Spleen (tissue), 11 donors: ENCODE measurements around the gene MRPL49. TPM values are rescaled to one million over a fixed set of nuclear protein-coding genes. Genes with fewer than 3 reads are reported as not detected.
A peak's percentile ranks its signal among the peaks of the same experiment; 100 is the strongest.

Experiments
- DNase-seq: peaks from one replicate; pipeline ENCODE4 v3.0.0-alpha.2; 2020
- H3K27ac ChIP-seq, 8 donors: fragments of 200-600 bp; sonication (generic) in 7 of 8; 1 replicate in 4 of 8; 2 replicates in 4 of 8; pipeline versions ENCODE4 v1.5.0 to v1.8.0; 2016 to 2021; ENCODE audit warnings: inconsistent platforms in 4 of 8, mild to moderate bottlenecking in 4 of 8, moderate library complexity in 1 of 8
- H3K27me3 ChIP-seq, 7 donors: fragments of 200-600 bp; sonication (generic) in 6 of 7; replicated peaks in 1 of 7; 1 replicate in 4 of 7; 2 replicates in 3 of 7; pipeline versions ENCODE4 v1.5.0 to v1.8.0; 2016 to 2021; ENCODE audit warnings: inconsistent platforms in 3 of 7, mild to moderate bottlenecking in 1 of 7
- H3K36me3 ChIP-seq, 6 donors: fragments of 200-600 bp; sonication (generic) in 5 of 6; 1 replicate in 4 of 6; 2 replicates in 2 of 6; pipeline versions ENCODE4 v1.5.0 to v1.8.0; 2016 to 2021; ENCODE audit warnings: inconsistent platforms in 2 of 6
- H3K4me1 ChIP-seq, 6 donors: fragments of 200-600 bp; sonication (generic) in 5 of 6; 1 replicate in 3 of 6; 2 replicates in 3 of 6; pipeline versions ENCODE4 v1.5.0 to v1.8.0; 2016 to 2021; ENCODE audit warnings: inconsistent platforms in 3 of 6
- H3K4me3 ChIP-seq, 8 donors: fragments of 200-600 bp; sonication (generic) in 7 of 8; 1 replicate in 4 of 8; 2 replicates in 4 of 8; pipeline versions ENCODE4 v1.5.0 to v1.8.0; 2016 to 2021; ENCODE audit warnings: inconsistent platforms in 4 of 8, mild to moderate bottlenecking in 4 of 8, moderate library complexity in 2 of 8
- H3K9me3 ChIP-seq, 8 donors: fragments of 200-600 bp; sonication (generic) in 7 of 8; 1 replicate in 4 of 8; 2 replicates in 4 of 8; pipeline versions ENCODE4 v1.5.0 to v1.8.0; 2016 to 2021; ENCODE audit warnings: inconsistent platforms in 4 of 8
- POLR2A ChIP-seq, 3 donors: fragments of 450-650 bp; IDR thresholded peaks; one replicate each; pipeline ENCODE4 v1.5.1; 2017; ENCODE audit warnings: antibody characterized with exemption in 3 of 3, mild to moderate bottlenecking in 1 of 3
- POLR2AphosphoS5 ChIP-seq, 3 donors: sonication (generic); formaldehyde crosslinking; IDR thresholded peaks; one replicate each; pipeline ENCODE4 v1.5.1; 2017; ENCODE audit warnings: antibody characterized with exemption in 3 of 3
- WGBS, 5 donors: extraction: QIAGEN DNeasy Blood & Tissue Kit in 3 of 5; methylation state at CpG; one replicate each; pipeline versions ENCODE4 v1.1.5 to v1.1.7; 2013 to 2018; 5-methylcytosine and 5-hydroxymethylcytosine counted together
- intact Hi-C: fragments of 100-400 bp; cut with DNase I; formaldehyde crosslinking; loops from one replicate; pipeline ENCODE4 v1.15.0; 2023; ENCODE audit warnings: low total_unique reads
- polyA plus RNA-seq, 3 donors: library from polyadenylated mRNA; stranded (reverse); fragments of 200-250 nt; gene quantifications; one replicate each; pipeline ENCODE4 v1.2.1, GENCODE V29; 2013
- total RNA-seq, 7 donors: library from RNA; depleted of rRNA in 3 of 7; stranded (reverse); fragments of >200 nt in 3 of 7; fragmentation: NEBNext Ultra II Directional in 4 of 7; extraction: Animal tissue kit (Norgen Biotek cat#: 25700) in 4 of 7; gene quantifications; one replicate each; pipeline versions ENCODE4 v1.1.0 to v1.2.1, GENCODE V29; 2016 to 2021
- TF ChIP-seq, protein P1 (sequence below), 11 experiments: fragments of 200-600 bp in 7 of 11; fragments of 450-650 bp in 4 of 11; sonication (generic) in 4 of 11; IDR thresholded peaks in 8 of 11; conservative IDR thresholded peaks in 3 of 11; 1 replicate in 7 of 11; 2 replicates in 4 of 11; pipeline versions ENCODE4 v1.4.0 to v1.8.0; 2016 to 2021; ENCODE audit warnings: antibody characterized with exemption in 11 of 11, inconsistent platforms in 4 of 11, mild to moderate bottlenecking in 1 of 11
- donor health status: healthy with polysubstance abuse.
- donor health status: DM: no; HTN: no; CAD: no; lungs with moderate emphysema.
- donor health status: DM: no; HTN: no; CAD: no.
- donor health status: Bipolar disorder and iron deficiency.
- donor health status: healthy.
- donor health status: DM: no; HTN: no; CAD: no.
- donor health status: DM: yes; HTN: yes; CAD: no.

MRPL49 gene
- total and polyA plus RNA-seq, 10 donors: 20.0 to 51.2 (median 40.1) TPM

DNA sequence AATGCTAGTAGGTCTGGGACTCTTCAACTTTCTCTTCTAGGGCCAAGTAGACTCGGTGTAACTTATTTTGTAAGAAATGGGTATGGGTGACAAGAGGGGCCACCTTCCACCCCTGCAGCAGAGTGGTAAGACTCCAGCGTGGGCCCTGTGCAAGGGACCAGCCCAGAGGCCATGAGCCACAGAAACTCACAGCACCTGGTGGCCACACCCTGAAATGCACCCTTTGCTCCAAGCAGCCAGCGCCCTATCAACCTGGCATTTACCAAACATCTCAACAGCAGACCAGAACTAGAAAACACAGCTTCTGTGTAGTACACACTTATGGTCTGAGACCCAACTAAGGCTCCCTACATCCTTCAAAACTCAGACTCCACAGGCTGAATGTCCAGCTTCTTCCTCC, 44.0 kb upstream of the MRPL49 start:
- no peaks in the 10 kb centered on the region for H3K9me3 ChIP-seq
- no peak overlapping the region for H3K4me3 ChIP-seq
- H3K36me3 ChIP-seq: peaks cover 0 to 35% (median 0%) of the 10 kb centered on the region in 6 donors
- H3K4me1 ChIP-seq: peaks cover 0 to 27% (median 2%) of the 10 kb centered on the region in 6 donors
- TF ChIP-seq, protein P1, sequence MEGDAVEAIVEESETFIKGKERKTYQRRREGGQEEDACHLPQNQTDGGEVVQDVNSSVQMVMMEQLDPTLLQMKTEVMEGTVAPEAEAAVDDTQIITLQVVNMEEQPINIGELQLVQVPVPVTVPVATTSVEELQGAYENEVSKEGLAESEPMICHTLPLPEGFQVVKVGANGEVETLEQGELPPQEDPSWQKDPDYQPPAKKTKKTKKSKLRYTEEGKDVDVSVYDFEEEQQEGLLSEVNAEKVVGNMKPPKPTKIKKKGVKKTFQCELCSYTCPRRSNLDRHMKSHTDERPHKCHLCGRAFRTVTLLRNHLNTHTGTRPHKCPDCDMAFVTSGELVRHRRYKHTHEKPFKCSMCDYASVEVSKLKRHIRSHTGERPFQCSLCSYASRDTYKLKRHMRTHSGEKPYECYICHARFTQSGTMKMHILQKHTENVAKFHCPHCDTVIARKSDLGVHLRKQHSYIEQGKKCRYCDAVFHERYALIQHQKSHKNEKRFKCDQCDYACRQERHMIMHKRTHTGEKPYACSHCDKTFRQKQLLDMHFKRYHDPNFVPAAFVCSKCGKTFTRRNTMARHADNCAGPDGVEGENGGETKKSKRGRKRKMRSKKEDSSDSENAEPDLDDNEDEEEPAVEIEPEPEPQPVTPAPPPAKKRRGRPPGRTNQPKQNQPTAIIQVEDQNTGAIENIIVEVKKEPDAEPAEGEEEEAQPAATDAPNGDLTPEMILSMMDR (IDR thresholded peaks at IDR 0.05 in 8 of 11, conservative IDR thresholded peaks at IDR 0.05 in 3 of 11): peak; percentile 35 to 84 (median 75)
- TF ChIP-seq POLR2A (IDR thresholded peaks at IDR 0.05) (no peak), POLR2AphosphoS5 (IDR thresholded peaks at IDR 0.05) (no peak)
- peak overlapping the region in 1 of 8 donors; percentile 3 for H3K27ac ChIP-seq
- intact Hi-C loops: no loop called here
- DNase-seq: peak; percentile 82
- no peaks in the 10 kb centered on the region for H3K27me3 ChIP-seq
- WGBS, 5 donors: 50 to 63% (median 59%) methylated on average over 3 of the region's 3 CpGs

DNA sequence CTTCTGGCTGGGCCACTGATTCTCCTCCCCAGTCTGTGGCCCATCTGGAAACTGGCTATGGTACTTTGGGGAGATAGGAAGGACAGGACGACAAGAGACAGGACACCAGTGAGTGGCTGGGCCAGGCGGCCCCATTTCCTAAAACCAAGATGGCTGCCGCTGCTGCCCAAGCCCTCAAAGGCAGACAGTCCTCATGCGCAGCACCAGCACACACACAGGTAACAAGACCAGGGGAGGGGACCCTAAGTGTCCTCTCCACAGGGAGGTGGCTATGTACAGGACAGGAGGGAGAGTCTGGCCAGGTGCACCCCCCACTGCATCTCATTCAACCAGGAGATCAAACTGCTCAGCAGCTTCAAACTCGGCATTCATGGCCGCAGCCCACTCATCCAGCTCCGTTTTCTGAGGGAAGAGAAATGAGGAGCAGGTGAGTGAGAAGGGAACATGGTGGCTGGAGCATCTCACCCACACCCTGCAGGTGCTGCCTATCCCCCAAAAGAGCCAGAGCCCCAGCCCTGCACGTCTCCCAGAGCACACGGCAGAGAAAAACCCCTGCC, 43.3 kb upstream of the MRPL49 start:
- WGBS, 5 donors: 90 to 92% (median 91%) methylated on average over 9 of the region's 9 CpGs
- H3K4me1 ChIP-seq: peaks cover 4 to 34% (median 9%) of the 10 kb centered on the region in 6 donors
- no peak overlapping the region for H3K4me3 ChIP-seq
- peak overlapping the region in 1 of 8 donors; percentile 3 for H3K27ac ChIP-seq
- no peaks in the 10 kb centered on the region for H3K9me3 ChIP-seq
- H3K27me3 ChIP-seq: no peaks in the 10 kb centered on the region
- intact Hi-C loops: no loop called here
- TF ChIP-seq, protein P1 (IDR thresholded peaks at IDR 0.05 in 8 of 11, conservative IDR thresholded peaks at IDR 0.05 in 3 of 11): no peak
- no peak for TF ChIP-seq POLR2A (IDR thresholded peaks at IDR 0.05)
- TF ChIP-seq POLR2AphosphoS5 (IDR thresholded peaks at IDR 0.05): no peak
- no peak for DNase-seq
- H3K36me3 ChIP-seq: peaks cover 0 to 35% (median 0%) of the 10 kb centered on the region in 6 donors

DNA sequence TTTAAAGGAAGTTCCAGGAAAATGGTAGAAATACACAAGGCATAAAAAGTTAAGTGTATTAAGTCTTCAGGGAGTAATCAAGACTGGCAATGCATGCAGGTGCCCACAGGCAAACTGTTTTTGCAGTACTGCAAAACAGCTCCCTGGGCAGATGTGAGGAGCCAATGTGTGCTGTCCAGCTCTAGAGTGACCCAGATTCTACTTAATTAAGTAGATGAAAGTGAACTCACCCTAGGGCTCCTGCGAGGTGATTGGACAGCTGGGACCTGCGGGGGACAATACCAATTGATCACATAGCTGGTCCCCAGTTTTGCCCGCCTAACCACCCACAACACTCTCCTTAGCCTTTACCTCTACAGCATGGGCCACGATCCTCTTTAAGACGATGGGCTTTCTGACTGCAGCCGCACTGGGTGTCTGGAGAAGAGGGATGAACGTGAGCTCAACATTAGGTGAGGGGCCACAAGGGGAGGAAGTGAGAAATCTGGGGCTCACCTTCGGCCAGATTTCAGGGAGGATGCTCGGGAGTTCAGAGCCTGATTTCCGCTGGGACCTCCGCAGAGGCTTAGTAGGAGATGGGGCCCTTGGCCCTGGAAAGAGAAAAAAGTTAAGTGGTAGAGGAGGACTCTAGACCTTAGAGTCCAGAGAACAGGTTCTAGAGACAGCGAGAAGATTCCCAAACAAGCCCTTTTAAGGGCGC, 38.8 kb upstream of the MRPL49 start:
- intact Hi-C loops: no loop called here

More for the DNA sequence above, 38.8 kb upstream of the MRPL49 start:
- H3K4me3 ChIP-seq: peak overlapping the region; percentile 40 to 89 (median 74)
- H3K36me3 ChIP-seq: peaks cover 0 to 52% (median 29%) of the 10 kb centered on the region in 6 donors
- no peak for DNase-seq
- H3K27ac ChIP-seq: peak overlapping the region; percentile 91 to 98 (median 94)
- no peaks in the 10 kb centered on the region for H3K9me3 ChIP-seq
- TF ChIP-seq POLR2AphosphoS5 (IDR thresholded peaks at IDR 0.05) (no peak), POLR2A (IDR thresholded peaks at IDR 0.05) (no peak)
- TF ChIP-seq, protein P1 (IDR thresholded peaks at IDR 0.05 in 8 of 11, conservative IDR thresholded peaks at IDR 0.05 in 3 of 11): no peak
- no peaks in the 10 kb centered on the region for H3K27me3 ChIP-seq
- H3K4me1 ChIP-seq: peaks cover 16 to 51% (median 26%) of the 10 kb centered on the region in 6 donors
- 4 to 12% (median 7%) methylated on average over 13 of the region's 13 CpGs for WGBS, 5 donors
